GM23248 (cell line): Measurements from ENCODE around the gene ACSM6. TPM values are rescaled to one million over a fixed set of nuclear protein-coding genes. Genes with fewer than 3 reads are reported as not detected.

Experiments used
- DNase-seq: peaks from one replicate; pipeline ENCODE4 v3.0.0-alpha.2; 2015
- H2AFZ ChIP-seq: fragments of 200-600 bp; sonication (generic); 2 replicates; pipeline ENCODE4 v1.6.1; 2016; ENCODE audit warnings: antibody characterized with exemption
- H3F3A ChIP-seq: fragments of 200-600 bp; sonication (generic); 2 replicates; pipeline ENCODE4 v1.6.1; 2016; ENCODE audit warnings: mild to moderate bottlenecking, antibody characterized with exemption, mixed run types; ENCODE audit not compliant: insufficient read depth
- H3K27ac ChIP-seq: fragments of 200-600 bp; sonication (generic); 2 replicates; pipeline ENCODE4 v1.5.1; 2016; ENCODE audit warnings: mild to moderate bottlenecking
- H3K27me3 ChIP-seq: fragments of 200-600 bp; sonication (generic); replicated peaks from 2 replicates; pipeline ENCODE4 v1.6.1; 2016; ENCODE audit warnings: mild to moderate bottlenecking; ENCODE audit not compliant: insufficient read depth
- H3K36me3 ChIP-seq: fragments of 200-600 bp; sonication (generic); 2 replicates; pipeline ENCODE4 v1.6.1; 2016; ENCODE audit warnings: low read depth, mild to moderate bottlenecking
- H3K4me1 ChIP-seq: fragments of 200-600 bp; sonication (generic); 2 replicates; pipeline ENCODE4 v1.6.1; 2016; ENCODE audit warnings: mild to moderate bottlenecking; ENCODE audit not compliant: insufficient read depth
- H3K4me2 ChIP-seq: fragments of 200-600 bp; sonication (generic); one replicate; pipeline ENCODE4 v1.6.1; 2016; ENCODE audit warnings: mild to moderate bottlenecking; ENCODE audit not compliant: unreplicated experiment
- H3K4me3 ChIP-seq: fragments of 200-600 bp; sonication (generic); 2 replicates; pipeline ENCODE4 v1.5.1; 2016; ENCODE audit warnings: mild to moderate bottlenecking
- H3K79me2 ChIP-seq: fragments of 200-600 bp; sonication (generic); 2 replicates; pipeline ENCODE4 v1.6.1; 2016; ENCODE audit warnings: mild to moderate bottlenecking; ENCODE audit not compliant: insufficient read depth
- H3K9ac ChIP-seq: fragments of 200-600 bp; sonication (generic); 2 replicates; pipeline ENCODE4 v1.6.1; 2016; ENCODE audit warnings: mild to moderate bottlenecking
- H3K9me2 ChIP-seq: fragments of 200-600 bp; sonication (generic); 2 replicates; pipeline ENCODE4 v1.6.1; 2016; ENCODE audit warnings: mixed run types, mild to moderate bottlenecking, moderate library complexity; ENCODE audit not compliant: insufficient read depth
- H3K9me3 ChIP-seq: fragments of 200-600 bp; sonication (generic); one replicate; pipeline ENCODE4 v1.6.1; 2017; ENCODE audit warnings: low read depth
- H4K20me1 ChIP-seq: fragments of 200-600 bp; sonication (generic); 2 replicates; pipeline ENCODE4 v1.6.0; 2016; ENCODE audit not compliant: insufficient read depth
- EZH2 ChIP-seq: fragments of 200-600 bp; sonication (generic); IDR thresholded peaks from 2 replicates; pipeline ENCODE4 v1.6.1; 2018; ENCODE audit warnings: antibody characterized with exemption, mild to moderate bottlenecking; ENCODE audit not compliant: insufficient read depth, poor library complexity, severe bottlenecking
- EZH2phosphoT487 ChIP-seq: fragments of 200-600 bp; sonication (generic); IDR thresholded peaks from 2 replicates; pipeline ENCODE4 v1.6.1; 2018; ENCODE audit warnings: antibody characterized with exemption, moderate library complexity, mild to moderate bottlenecking, low read depth; ENCODE audit not compliant: insufficient read depth
- WGBS, 2 experiments: methylation state at CpG; one replicate each; pipeline ENCODE4 v1.1.6; 2015 to 2017; ENCODE audit warnings: low lambda C conversion rate in 2 of 2, low coverage in 1 of 2; ENCODE audit errors: missing lambda C conversion rate in 2 of 2; 5-methylcytosine and 5-hydroxymethylcytosine counted together
- in situ Hi-C: fragments of 300-500 bp; cut with MboI; formaldehyde crosslinking; loops from 2 replicates; pipeline ENCODE4 v1.15.0; 2020
- polyA plus RNA-seq: library from polyadenylated mRNA; unstranded; fragments of >200 nt; fragmentation: Nextera tagmentation; extraction: Ambion mirVana; gene quantifications from 2 replicates; pipeline ENCODE4 v1.2.1, GENCODE V29; 2016
- total RNA-seq: library from RNA; depleted of rRNA; stranded (reverse); fragments of >200 nt; shearing (Covaris generic); gene quantifications from 2 replicates; pipeline ENCODE4 v1.2.3, GENCODE V29; 2014

ACSM6 gene
- total and polyA plus RNA-seq, 2 experiments from 2014 or later = 0.08 TPM; not detected in 1

DNA sequence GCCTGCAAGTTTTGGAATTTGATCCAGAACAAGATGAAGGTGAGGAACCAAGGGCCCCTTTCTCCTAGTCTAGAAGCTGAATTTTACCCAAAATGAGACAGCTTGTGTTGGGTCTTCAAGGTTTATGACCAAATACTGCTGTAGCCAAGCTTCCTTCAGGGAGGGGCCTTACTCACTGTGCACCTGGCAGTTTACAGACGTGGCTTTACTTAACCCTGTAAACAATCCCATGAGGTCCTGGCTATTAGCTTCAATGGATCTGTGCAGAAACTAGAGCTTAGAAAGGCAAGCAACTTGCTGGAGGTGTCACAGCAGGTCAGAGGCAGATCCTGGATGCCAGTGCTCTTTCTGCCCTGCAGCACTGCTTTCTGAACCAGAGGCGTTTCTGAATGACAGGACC is 50.1 kb downstream of the ACSM6 start:
- H3K27ac ChIP-seq = no peak overlapping the region
- TF ChIP-seq EZH2 (no peak), EZH2phosphoT487 (no peak)
- no peak overlapping the region for H3K9ac ChIP-seq
- H2AFZ ChIP-seq = no peak overlapping the region
- no peaks in the 10 kb centered on the region for H3K79me2 ChIP-seq
- DNase-seq = no peak
- no peaks in the 10 kb centered on the region for H3K27me3 ChIP-seq
- H3K4me3 ChIP-seq = no peak overlapping the region
- no peaks in the 10 kb centered on the region for H4K20me1 ChIP-seq
- peaks cover 19% of the 10 kb centered on the region for H3K4me1 ChIP-seq
- in situ Hi-C loops = no loop called here
- WGBS, 2 experiments = 88 to 100% methylated on average over 2 of the region's 2 CpGs
- H3K9me2 ChIP-seq = no peaks in the 10 kb centered on the region
- no peaks in the 10 kb centered on the region for H3K9me3 ChIP-seq
- H3K36me3 ChIP-seq = no peaks in the 10 kb centered on the region; the same call in 1 of the 2 replicates
- no peak overlapping the region for H3K4me2 ChIP-seq
- peaks cover 26% of the 10 kb centered on the region for H3F3A ChIP-seq

DNA sequence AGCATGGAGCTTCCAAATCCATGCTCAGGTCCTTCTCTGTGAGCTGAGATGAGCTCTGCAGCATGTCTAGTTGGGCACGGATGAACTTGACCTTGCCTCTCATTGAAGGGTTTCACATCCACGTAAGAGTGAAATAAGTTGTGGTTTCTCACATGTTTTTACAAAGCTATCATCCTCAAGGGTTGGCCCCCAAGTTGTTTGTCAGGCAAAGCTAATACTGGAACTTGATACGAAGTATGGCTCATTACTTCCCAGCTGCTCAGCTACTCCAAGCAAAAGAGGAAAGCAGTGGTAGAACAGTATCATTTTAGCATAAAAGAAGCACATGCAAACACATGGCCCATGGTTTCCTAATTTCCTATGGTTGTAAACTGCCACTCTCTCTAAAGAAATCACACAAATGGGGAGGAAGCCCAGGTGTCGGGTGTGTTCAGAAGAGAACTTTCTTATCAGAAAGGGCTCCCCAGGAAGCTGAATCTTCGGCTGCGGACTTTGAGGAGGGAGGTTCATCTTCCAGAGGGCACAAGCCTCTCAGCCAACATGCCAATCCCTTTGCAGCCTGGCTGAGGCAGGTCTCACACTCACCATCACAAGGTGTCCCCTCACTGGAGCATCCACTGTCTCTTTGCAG is 51.5 kb downstream of the ACSM6 start:
- Histone ChIP-seq H3K9ac (no peak overlapping the region), H3F3A (peaks cover 26% of the 10 kb centered on the region), H3K27ac (no peak overlapping the region), H3K4me1 (peaks cover 19% of the 10 kb centered on the region), H3K9me2 (no peaks in the 10 kb centered on the region), H3K27me3 (no peaks in the 10 kb centered on the region), H3K79me2 (peaks cover 6% of the 10 kb centered on the region; the same call in 1 of the 2 replicates), H3K4me3 (no peak overlapping the region), H3K36me3 (no peaks in the 10 kb centered on the region; the same call in 1 of the 2 replicates), H3K4me2 (no peak overlapping the region), H2AFZ (no peak overlapping the region), H4K20me1 (no peaks in the 10 kb centered on the region), H3K9me3 (no peaks in the 10 kb centered on the region)
- in situ Hi-C loops = loop anchor here (5.0 kb wide), 1 partner anchor 117 kb away; no protein-coding TSS in a partner anchor
- WGBS, 2 experiments = 89 to 93% methylated on average over 6 of the region's 6 CpGs
- TF ChIP-seq EZH2phosphoT487 (no peak), EZH2 (no peak)
- DNase-seq = no peak

DNA sequence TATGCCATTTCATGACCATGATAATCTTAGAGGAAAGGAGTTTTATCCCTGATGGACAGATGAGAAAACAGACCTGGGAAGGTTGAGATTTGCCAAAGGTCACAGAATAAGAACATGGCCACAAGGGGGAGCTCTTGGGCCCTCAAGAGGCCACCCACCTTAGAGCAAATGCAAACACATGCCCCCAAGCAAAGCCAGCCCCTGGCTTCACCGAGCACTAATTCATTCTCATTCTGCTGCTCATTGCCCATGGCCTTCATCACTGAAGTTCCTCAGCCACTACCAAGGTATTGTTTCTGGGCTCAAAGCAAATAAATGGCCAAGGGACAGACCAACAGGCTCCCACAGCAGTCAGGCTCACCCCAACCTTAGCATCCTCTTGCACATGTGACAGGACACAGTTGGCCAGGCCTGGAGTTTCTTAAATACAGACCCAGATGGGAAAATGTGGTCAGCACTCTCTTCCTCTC is 52.6 kb downstream of the ACSM6 start:
- Histone ChIP-seq H3K27ac (peak overlapping the region; percentile 65), H3K4me1 (peaks cover 19% of the 10 kb centered on the region), H3K36me3 (no peaks in the 10 kb centered on the region; the same call in 1 of the 2 replicates), H2AFZ (no peak overlapping the region), H3K27me3 (no peaks in the 10 kb centered on the region), H3K79me2 (peaks cover 17% of the 10 kb centered on the region), H3K4me3 (peak overlapping the region; percentile 14; the same call in 1 of the 2 replicates), H3K9me2 (no peaks in the 10 kb centered on the region), H3K9me3 (no peaks in the 10 kb centered on the region), H3K9ac (peak overlapping the region; percentile 55; the same call in 1 of the 2 replicates), H4K20me1 (no peaks in the 10 kb centered on the region), H3K4me2 (peak overlapping the region; percentile 60), H3F3A (peaks cover 26% of the 10 kb centered on the region)
- peak; percentile 88 for DNase-seq
- TF ChIP-seq EZH2 (no peak), EZH2phosphoT487 (no peak)
- WGBS, 2 experiments = 6 to 14% methylated on average over 1 of the region's 1 CpG
- in situ Hi-C loops = loop anchor here (5.0 kb wide), 1 partner anchor 116 kb away; no protein-coding TSS in a partner anchor

DNA sequence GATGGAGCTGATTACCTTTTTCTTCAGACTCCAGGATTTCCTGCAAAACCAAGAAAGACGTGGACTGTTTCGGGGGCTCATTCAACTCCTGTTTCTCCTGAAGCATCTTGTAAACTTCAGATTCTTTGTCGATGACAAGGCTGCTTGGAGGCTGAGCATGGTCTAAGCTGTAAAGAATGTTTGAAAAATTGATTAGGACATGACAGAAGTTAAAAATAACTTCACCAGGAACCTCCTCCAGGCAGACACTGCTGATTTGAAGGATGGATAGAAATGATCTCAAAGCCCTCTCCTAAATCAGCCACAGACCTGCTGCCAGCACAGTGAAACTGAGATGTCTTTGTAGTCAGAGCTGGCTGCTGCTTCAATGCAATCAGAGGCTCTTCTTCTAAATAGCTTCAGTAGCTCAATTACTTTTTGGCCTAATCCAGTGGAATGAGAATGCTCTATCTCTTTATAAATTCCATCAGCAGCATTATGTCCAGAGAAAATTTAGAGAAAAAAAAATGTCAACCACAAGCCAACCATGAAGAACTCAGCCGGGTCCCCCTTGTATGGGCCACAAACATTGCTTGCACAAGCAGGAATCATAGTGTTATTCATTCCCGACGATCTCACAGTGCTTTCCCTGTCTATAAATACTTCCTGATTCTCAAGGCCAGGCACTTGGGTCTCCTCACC is 53.3 kb downstream of the ACSM6 start:
- Histone ChIP-seq H2AFZ (peak overlapping the region; percentile 44; the same call in 1 of the 2 replicates), H3K9me2 (no peaks in the 10 kb centered on the region), H3K4me1 (peaks cover 19% of the 10 kb centered on the region), H3F3A (peaks cover 26% of the 10 kb centered on the region), H3K27ac (peak overlapping the region; percentile 65), H3K79me2 (peaks cover 24% of the 10 kb centered on the region), H3K9me3 (no peaks in the 10 kb centered on the region), H3K36me3 (no peaks in the 10 kb centered on the region; the same call in 1 of the 2 replicates), H3K9ac (peak overlapping the region; percentile 55), H3K27me3 (no peaks in the 10 kb centered on the region), H4K20me1 (no peaks in the 10 kb centered on the region), H3K4me3 (peak overlapping the region; percentile 14; the same call in 1 of the 2 replicates), H3K4me2 (peak overlapping the region; percentile 60)
- peak; percentile 86 for DNase-seq
- WGBS, 2 experiments = 10 to 13% methylated on average over 6 of the region's 6 CpGs
- TF ChIP-seq EZH2 = no peak
- TF ChIP-seq EZH2phosphoT487 = no peak
- in situ Hi-C loops = loop anchor here (5.0 kb wide), 1 partner anchor 115 kb away; no protein-coding TSS in a partner anchor
